Measurements from ENCODE around the gene ADAMTS3. TPM values are rescaled to one million over a fixed set of nuclear protein-coding genes. Genes with fewer than 3 reads are reported as not detected.
"Not testable (repeated sequence)": the region's sequence is repeated elsewhere in the genome, so short reads cannot be mapped to it uniquely, and the experiment has no call there.

ADAMTS3 gene
- total RNA-seq, 3 donors from 2014 or later: 0.11 to 0.18 (median 0.15) TPM

DNA sequence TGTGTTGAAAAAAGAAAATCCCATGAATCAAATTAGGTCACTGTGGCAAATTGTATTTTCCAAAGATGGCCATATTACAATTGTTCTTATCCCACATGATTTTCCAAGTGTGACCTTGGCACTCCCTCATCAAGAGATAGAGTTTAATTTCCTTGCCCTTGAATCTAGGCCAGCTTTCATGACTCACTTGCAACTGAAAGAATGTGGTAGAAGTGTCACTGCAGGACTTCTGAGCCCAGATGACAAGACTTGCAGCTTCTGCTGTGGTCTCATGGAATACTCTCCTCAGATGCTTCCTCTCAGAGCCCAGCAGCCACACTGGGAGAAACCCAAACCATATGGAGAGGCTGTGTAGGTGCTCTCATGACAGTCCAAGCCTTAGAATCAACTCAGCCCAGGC is 139.0 kb downstream of the ADAMTS3 start:
- H3K27me3 Mint-ChIP-seq (ENCODE audit: low read depth): no peaks in the 10 kb centered on the region
- no peak for DNase-seq
- H3K9me3 Mint-ChIP-seq: no peaks in the 10 kb centered on the region
- no peaks in the 10 kb centered on the region for H3K4me1 Mint-ChIP-seq (ENCODE audit: low read depth)
- no peak overlapping the region for H3K4me3 Mint-ChIP-seq
- H3K36me3 Mint-ChIP-seq (ENCODE audit: insufficient read depth): no peaks in the 10 kb centered on the region
- ATAC-seq: no peak

GRCh38 chr4:72429397-72429889 is 139.6 kb downstream of the ADAMTS3 start:
- H3K36me3 Mint-ChIP-seq (ENCODE audit: insufficient read depth): no peaks in the 10 kb centered on the region
- H3K4me1 Mint-ChIP-seq (ENCODE audit: low read depth): no peaks in the 10 kb centered on the region
- H3K4me3 Mint-ChIP-seq: no peak overlapping the region
- H3K27me3 Mint-ChIP-seq (ENCODE audit: low read depth): no peaks in the 10 kb centered on the region
- DNase-seq (no peak), ATAC-seq (no peak)
- H3K9me3 Mint-ChIP-seq: no peaks in the 10 kb centered on the region

DNA sequence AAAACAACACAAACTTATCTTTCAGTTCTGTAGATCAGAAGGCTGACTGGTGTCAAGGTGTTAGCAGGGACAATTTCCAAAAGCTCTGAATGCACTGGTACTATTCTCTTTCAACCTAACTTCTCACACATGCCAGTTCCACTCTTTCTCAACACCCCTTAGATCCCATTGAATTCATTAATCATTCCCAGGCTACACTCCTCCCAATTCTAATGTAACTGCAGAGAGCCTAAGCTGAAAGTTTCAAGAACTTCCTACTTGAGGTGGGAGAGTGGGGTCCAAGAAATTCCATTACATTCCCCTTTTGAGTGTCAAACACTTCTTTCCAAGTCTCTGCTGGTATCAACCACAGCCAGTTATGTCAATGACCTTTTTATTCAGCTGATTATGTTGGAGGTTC is 142.0 kb downstream of the ADAMTS3 start:
- Mint-ChIP-seq H3K4me3 (no peak overlapping the region), H3K27me3 (ENCODE audit: low read depth) (no peaks in the 10 kb centered on the region), H3K36me3 (ENCODE audit: insufficient read depth) (no peaks in the 10 kb centered on the region), H3K4me1 (ENCODE audit: low read depth) (no peaks in the 10 kb centered on the region), H3K9me3 (no peaks in the 10 kb centered on the region)
- ATAC-seq (no peak), DNase-seq (no peak)

- not testable (repeated sequence) for H3K27me3 Mint-ChIP-seq (ENCODE audit: low read depth); DNase-seq; H3K4me1 Mint-ChIP-seq (ENCODE audit: low read depth); ATAC-seq; H3K4me3 Mint-ChIP-seq; H3K9me3 Mint-ChIP-seq; H3K36me3 Mint-ChIP-seq (ENCODE audit: insufficient read depth)
Measured at GRCh38 chr4:72425908-72426307, 143.1 kb downstream of the ADAMTS3 start.

- no peaks in the 10 kb centered on the region for H3K36me3 Mint-ChIP-seq (ENCODE audit: insufficient read depth)
- no peaks in the 10 kb centered on the region for H3K9me3 Mint-ChIP-seq
- no peaks in the 10 kb centered on the region for H3K27me3 Mint-ChIP-seq (ENCODE audit: low read depth)
- ATAC-seq: no peak
- DNase-seq: no peak
- no peak overlapping the region for H3K4me3 Mint-ChIP-seq
- H3K4me1 Mint-ChIP-seq (ENCODE audit: low read depth): no peaks in the 10 kb centered on the region
Measured at GRCh38 chr4:72424006-72424405, 145.0 kb downstream of the ADAMTS3 start.

- no peaks in the 10 kb centered on the region for H3K4me1 Mint-ChIP-seq (ENCODE audit: low read depth)
- H3K36me3 Mint-ChIP-seq (ENCODE audit: insufficient read depth): no peaks in the 10 kb centered on the region
- no peaks in the 10 kb centered on the region for H3K27me3 Mint-ChIP-seq (ENCODE audit: low read depth)
- ATAC-seq: no peak
- no peak for DNase-seq
- H3K9me3 Mint-ChIP-seq: no peaks in the 10 kb centered on the region
- H3K4me3 Mint-ChIP-seq: no peak overlapping the region
Measured at GRCh38 chr4:72422416-72422815, 146.6 kb downstream of the ADAMTS3 start.

DNA sequence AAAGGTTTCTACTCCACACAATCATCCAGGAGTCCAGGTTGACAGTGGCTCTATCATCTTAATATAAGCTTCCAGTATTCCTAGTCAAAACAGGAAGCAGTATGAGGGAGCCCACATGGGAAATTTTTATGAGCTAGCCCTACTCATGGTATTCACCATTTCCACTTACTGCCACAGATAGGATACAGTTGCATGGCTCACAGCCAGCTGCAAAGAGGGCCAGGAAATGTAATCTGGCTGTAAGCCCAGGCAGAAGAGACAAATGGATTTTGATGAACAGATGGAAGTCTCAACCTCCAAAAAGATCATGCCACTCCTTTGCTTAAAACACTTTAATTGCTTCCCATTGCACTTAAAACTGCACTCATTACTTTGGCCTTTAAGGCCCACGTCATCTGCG is 150.6 kb downstream of the ADAMTS3 start:
- no peak for DNase-seq
- H3K4me1 Mint-ChIP-seq (ENCODE audit: low read depth): no peaks in the 10 kb centered on the region
- H3K9me3 Mint-ChIP-seq: no peaks in the 10 kb centered on the region
- ATAC-seq: no peak
- H3K36me3 Mint-ChIP-seq (ENCODE audit: insufficient read depth): no peaks in the 10 kb centered on the region
- H3K27me3 Mint-ChIP-seq (ENCODE audit: low read depth): no peaks in the 10 kb centered on the region
- no peak overlapping the region for H3K4me3 Mint-ChIP-seq

DNA sequence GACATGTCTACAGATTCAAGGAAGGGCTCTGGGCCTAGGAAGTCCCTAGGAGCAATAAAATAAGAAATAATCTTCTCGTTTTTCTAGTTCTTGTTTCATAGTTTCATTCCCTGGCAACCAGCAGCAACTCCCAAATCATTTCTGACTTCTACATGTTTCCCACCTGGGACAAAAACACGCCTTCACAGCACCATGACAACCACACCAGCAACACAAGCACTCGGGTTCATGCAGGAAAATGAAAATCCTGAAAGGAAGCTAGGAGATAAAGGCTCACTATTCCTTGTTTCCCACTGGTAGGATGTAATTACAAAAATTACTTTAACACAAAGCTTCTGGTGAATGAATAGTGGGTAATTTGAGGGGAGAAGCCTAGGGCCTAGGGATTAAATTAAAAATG is 158.9 kb downstream of the ADAMTS3 start:
- no peaks in the 10 kb centered on the region for H3K27me3 Mint-ChIP-seq (ENCODE audit: low read depth)

DNA sequence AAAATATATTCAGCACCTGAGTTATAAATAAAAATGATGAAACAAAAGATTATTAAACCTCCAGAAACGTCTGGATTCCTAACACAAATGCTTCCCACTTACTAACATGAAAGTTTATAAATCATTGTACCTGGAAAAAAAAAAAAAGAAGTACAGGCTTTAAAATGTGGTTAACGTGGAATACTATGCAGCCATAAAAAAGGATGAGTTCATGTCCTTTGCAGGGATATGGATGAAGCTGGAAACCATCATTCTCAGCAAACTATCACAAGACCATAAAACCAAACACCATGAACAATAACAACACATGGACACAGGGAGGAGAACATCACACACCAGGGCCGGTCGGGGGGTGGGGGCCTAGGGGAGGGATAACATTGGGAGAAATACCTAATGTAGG is 160.5 kb downstream of the ADAMTS3 start:
- Mint-ChIP-seq H3K36me3 (ENCODE audit: insufficient read depth) (no peaks in the 10 kb centered on the region), H3K9me3 (no peaks in the 10 kb centered on the region), H3K27me3 (ENCODE audit: low read depth) (no peaks in the 10 kb centered on the region), H3K4me1 (ENCODE audit: low read depth) (no peaks in the 10 kb centered on the region), H3K4me3 (no peak overlapping the region)
- ATAC-seq (no peak), DNase-seq (no peak)

More for the DNA sequence above, 158.9 kb downstream of the ADAMTS3 start:
- ATAC-seq (no peak), DNase-seq (no peak)
- H3K4me1 Mint-ChIP-seq (ENCODE audit: low read depth): no peaks in the 10 kb centered on the region
- no peaks in the 10 kb centered on the region for H3K36me3 Mint-ChIP-seq (ENCODE audit: insufficient read depth)
- H3K4me3 Mint-ChIP-seq: no peak overlapping the region
- H3K9me3 Mint-ChIP-seq: no peaks in the 10 kb centered on the region

- H3K9me3 Mint-ChIP-seq: no peaks in the 10 kb centered on the region
- no peak for DNase-seq
- H3K36me3 Mint-ChIP-seq (ENCODE audit: insufficient read depth): no peaks in the 10 kb centered on the region
- H3K4me3 Mint-ChIP-seq: no peak overlapping the region
- H3K27me3 Mint-ChIP-seq (ENCODE audit: low read depth): no peaks in the 10 kb centered on the region
- ATAC-seq: no peak
- H3K4me1 Mint-ChIP-seq (ENCODE audit: low read depth): no peaks in the 10 kb centered on the region
Measured at GRCh38 chr4:72405417-72405816, 163.6 kb downstream of the ADAMTS3 start.

- H3K9me3 Mint-ChIP-seq: no peaks in the 10 kb centered on the region
- H3K4me1 Mint-ChIP-seq (ENCODE audit: low read depth): no peaks in the 10 kb centered on the region
- no peak overlapping the region for H3K4me3 Mint-ChIP-seq
- no peaks in the 10 kb centered on the region for H3K36me3 Mint-ChIP-seq (ENCODE audit: insufficient read depth)
- DNase-seq (no peak), ATAC-seq (no peak)
- no peaks in the 10 kb centered on the region for H3K27me3 Mint-ChIP-seq (ENCODE audit: low read depth)
Measured at GRCh38 chr4:72397314-72397713, 171.7 kb downstream of the ADAMTS3 start.

- no peak overlapping the region for H3K4me3 Mint-ChIP-seq
- DNase-seq: no peak
- no peaks in the 10 kb centered on the region for H3K36me3 Mint-ChIP-seq (ENCODE audit: insufficient read depth)
Measured at GRCh38 chr4:72394012-72394663, 174.9 kb downstream of the ADAMTS3 start.

GRCh38 chr4:72391281-72391680 is 177.7 kb downstream of the ADAMTS3 start:
- Mint-ChIP-seq H3K9me3 (no peaks in the 10 kb centered on the region), H3K4me3 (no peak overlapping the region), H3K4me1 (ENCODE audit: low read depth) (no peaks in the 10 kb centered on the region), H3K36me3 (ENCODE audit: insufficient read depth) (no peaks in the 10 kb centered on the region), H3K27me3 (ENCODE audit: low read depth) (no peaks in the 10 kb centered on the region)
- DNase-seq (no peak), ATAC-seq (no peak)

More at GRCh38 chr4:72394012-72394663, 174.9 kb downstream of the ADAMTS3 start:
- no peaks in the 10 kb centered on the region for H3K9me3 Mint-ChIP-seq
- H3K27me3 Mint-ChIP-seq (ENCODE audit: low read depth): no peaks in the 10 kb centered on the region
- ATAC-seq: no peak
- no peaks in the 10 kb centered on the region for H3K4me1 Mint-ChIP-seq (ENCODE audit: low read depth)

DNA sequence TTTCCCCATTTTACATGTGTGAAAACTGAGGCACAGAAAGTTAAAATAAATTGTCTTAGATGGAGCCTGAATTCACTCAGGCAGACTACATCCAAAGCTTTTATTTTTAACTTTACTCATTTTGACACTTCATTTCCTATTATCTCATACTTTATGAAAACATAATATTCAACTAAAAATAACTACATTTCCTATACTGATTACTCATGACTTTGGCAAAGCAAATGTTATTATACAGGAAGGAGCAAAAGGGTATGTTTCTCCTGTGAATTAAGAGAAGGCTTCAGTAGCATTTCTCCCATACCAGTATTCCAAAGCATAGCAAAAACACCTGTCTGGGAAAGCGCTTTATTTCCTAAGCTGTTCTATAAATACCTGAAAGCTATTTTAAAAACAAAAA is 178.6 kb downstream of the ADAMTS3 start:
- H3K27me3 Mint-ChIP-seq (ENCODE audit: low read depth): no peaks in the 10 kb centered on the region
- ATAC-seq (no peak), DNase-seq (no peak)
- H3K4me3 Mint-ChIP-seq: no peak overlapping the region
- no peaks in the 10 kb centered on the region for H3K36me3 Mint-ChIP-seq (ENCODE audit: insufficient read depth)
- no peaks in the 10 kb centered on the region for H3K9me3 Mint-ChIP-seq
- no peaks in the 10 kb centered on the region for H3K4me1 Mint-ChIP-seq (ENCODE audit: low read depth)

GRCh38 chr4:72388521-72388920 is 180.5 kb downstream of the ADAMTS3 start:
- no peaks in the 10 kb centered on the region for H3K36me3 Mint-ChIP-seq (ENCODE audit: insufficient read depth)
- ATAC-seq: no peak

More at GRCh38 chr4:72388521-72388920, 180.5 kb downstream of the ADAMTS3 start:
- no peaks in the 10 kb centered on the region for H3K27me3 Mint-ChIP-seq (ENCODE audit: low read depth)
- H3K4me1 Mint-ChIP-seq (ENCODE audit: low read depth): no peaks in the 10 kb centered on the region
- DNase-seq: no peak
- H3K4me3 Mint-ChIP-seq: no peak overlapping the region
- no peaks in the 10 kb centered on the region for H3K9me3 Mint-ChIP-seq

Measured in activated T-cell treated with anti-CD3 and anti-CD28 coated beads, Interleukin-2, amount 50 U/mL, for 4 hours (primary cell).